Measurements from ENCODE around the gene GSE1.
"Not testable (repeated sequence)": the region's sequence is repeated elsewhere in the genome, so short reads cannot be mapped to it uniquely, and the experiment has no call there.

The GSE1 gene

GRCh38 chr16:85592277-85592676 is 20.8 kb upstream of the GSE1 start:
- not testable (repeated sequence) for DNase-seq

- no peak for DNase-seq
Measured at GRCh38 chr16:85592700-85593493, 20.2 kb upstream of the GSE1 start.

- no peak for DNase-seq
Measured at GRCh38 chr16:85593494-85594221, 19.5 kb upstream of the GSE1 start.

- no peak for DNase-seq
Measured at GRCh38 chr16:85594273-85594977, 18.7 kb upstream of the GSE1 start.

- no peak for DNase-seq
Measured at GRCh38 chr16:85594978-85595661, 18.0 kb upstream of the GSE1 start.

- DNase-seq = no peak
Measured at GRCh38 chr16:85595812-85596502, 17.2 kb upstream of the GSE1 start.

GRCh38 chr16:85598141-85598540 is 15.0 kb upstream of the GSE1 start:
- DNase-seq = no peak

GRCh38 chr16:85600078-85600477 is 13.0 kb upstream of the GSE1 start:
- DNase-seq = no peak

- DNase-seq = no peak
Measured at GRCh38 chr16:85600530-85601271, 12.4 kb upstream of the GSE1 start.

- DNase-seq = no peak
Measured at GRCh38 chr16:85601272-85601639, 11.9 kb upstream of the GSE1 start.

- no peak for DNase-seq
Measured at GRCh38 chr16:85601730-85602401, 11.3 kb upstream of the GSE1 start.

- DNase-seq = no peak
Measured at GRCh38 chr16:85602402-85603202, 10.5 kb upstream of the GSE1 start.

- DNase-seq = no peak
Measured at GRCh38 chr16:85603203-85603755, 9.8 kb upstream of the GSE1 start.

- no peak for DNase-seq
Measured at GRCh38 chr16:85604145-85604705, 8.9 kb upstream of the GSE1 start.

GRCh38 chr16:85605051-85605911 is 7.8 kb upstream of the GSE1 start:
- DNase-seq = no peak

- no peak for DNase-seq
Measured at GRCh38 chr16:85605912-85606841, 6.9 kb upstream of the GSE1 start.

- no peak for DNase-seq
Measured at GRCh38 chr16:85606904-85607303, 6.2 kb upstream of the GSE1 start.
